GM19099 (cell line): Measurements from ENCODE around the gene EEFSEC.

Source experiments
- POLR2A ChIP-seq: IDR thresholded peaks from 3 replicates; pipeline ENCODE4 v1.6.1; 2011; ENCODE audit warnings: low read depth; ENCODE audit not compliant: insufficient read length; ENCODE audit errors: extremely low read depth

The EEFSEC gene

DNA sequence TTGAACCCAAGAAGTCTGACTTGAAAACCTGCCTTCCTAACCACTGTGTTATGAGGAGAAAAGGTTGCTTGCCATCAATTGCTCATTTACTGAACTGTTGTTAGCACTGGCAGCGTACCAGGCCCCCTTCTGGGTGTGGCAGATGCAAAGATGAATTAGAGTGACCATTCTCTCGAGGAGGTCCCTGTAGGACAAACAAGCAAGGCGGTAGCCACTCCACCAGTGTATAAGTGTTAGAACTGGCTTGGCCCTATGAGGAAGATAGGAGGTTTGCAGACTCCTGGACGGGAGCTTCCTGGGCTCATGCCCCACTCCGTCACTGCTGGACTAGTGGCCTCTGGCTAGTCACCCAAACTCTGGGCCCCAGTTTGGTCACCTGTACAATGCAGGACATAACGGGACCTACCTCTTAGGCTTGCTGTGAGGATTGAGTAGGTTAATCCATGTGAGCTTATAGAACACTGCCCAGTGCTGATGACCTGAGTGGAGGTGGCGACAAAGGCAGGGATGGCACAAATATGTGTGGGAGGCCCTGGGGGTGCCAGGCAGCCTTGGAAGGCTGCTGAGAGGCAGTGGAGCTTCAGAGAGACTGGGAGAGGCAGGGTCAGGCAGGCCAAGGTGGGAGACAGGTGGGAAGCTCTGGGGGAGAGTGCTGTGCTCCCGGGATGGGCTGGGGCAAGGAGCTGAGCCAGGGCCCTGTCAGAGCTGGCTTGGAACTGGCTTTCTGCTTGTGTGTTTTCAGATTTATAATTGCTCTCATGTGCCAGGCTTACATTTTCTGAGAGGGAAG, 167.5 kb downstream of the EEFSEC start:
- TF ChIP-seq POLR2A, result no peak

DNA sequence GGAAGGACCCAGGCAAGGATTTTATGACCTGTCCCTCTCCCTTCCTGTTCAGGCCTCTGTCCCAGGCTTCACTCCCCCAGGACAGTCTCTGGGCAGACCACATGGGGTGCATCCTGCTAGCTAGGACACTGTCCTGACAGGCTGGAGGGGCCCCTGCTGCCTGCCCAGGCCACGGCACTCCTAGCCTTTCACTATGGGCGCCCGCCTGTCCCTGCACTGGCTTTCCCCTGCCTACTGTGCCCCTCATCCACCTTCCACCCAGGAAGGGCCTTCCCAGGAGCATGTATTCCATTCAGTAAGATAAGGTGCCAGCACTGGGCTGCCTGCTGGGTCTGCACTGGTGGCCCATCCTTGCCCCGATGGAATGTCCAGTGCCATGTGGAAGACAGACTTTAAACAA, 168.1 kb downstream of the EEFSEC start:
- no peak for TF ChIP-seq POLR2A

DNA sequence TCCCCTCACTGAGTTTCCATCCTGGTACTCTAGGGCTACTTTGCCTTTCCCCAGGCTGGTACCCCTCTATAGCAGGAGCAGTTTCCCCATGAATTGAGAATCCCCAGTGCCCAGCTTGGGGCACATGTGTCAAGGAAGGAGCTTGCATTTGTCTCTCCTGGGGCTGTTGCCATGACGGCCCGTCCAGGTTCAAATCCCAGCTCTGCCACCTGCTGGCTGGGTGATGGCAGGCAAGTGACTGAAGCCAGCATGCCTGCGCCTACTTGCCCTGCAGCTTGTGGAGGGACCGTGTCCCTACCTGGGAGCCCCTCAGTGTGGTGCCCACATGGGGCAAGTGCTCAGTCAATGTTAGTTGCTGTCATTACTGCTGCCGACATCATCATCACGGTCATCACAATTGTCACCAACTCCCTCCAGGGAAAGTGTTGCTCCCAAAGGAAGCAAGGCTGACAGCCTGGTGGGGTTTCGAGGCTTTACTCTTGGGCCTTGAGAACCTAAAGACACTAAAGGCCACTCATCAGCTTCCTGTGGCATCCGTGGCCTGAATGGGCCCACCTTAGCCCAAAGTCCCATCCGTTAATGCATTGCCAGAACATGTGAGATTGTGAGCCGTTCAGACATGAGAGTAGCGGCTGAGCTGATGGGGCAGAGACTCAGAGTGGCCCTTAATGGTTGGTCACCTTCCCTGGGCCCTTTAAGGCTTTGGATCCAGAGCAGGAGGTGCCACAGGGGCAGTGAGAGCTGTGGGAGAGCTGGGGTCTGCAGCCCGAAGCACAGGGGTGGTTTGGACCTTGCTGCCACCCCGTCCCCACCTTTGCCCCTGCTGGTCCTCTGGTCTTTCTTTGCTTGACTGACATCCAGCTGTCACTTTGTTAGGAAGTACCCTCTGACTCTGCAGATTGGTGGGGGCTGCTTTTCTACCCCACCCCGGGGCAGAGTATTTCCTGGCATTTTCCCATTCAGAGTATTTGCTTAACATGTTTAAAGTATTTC, 169.0 kb downstream of the EEFSEC start:
- TF ChIP-seq POLR2A, result no peak

DNA sequence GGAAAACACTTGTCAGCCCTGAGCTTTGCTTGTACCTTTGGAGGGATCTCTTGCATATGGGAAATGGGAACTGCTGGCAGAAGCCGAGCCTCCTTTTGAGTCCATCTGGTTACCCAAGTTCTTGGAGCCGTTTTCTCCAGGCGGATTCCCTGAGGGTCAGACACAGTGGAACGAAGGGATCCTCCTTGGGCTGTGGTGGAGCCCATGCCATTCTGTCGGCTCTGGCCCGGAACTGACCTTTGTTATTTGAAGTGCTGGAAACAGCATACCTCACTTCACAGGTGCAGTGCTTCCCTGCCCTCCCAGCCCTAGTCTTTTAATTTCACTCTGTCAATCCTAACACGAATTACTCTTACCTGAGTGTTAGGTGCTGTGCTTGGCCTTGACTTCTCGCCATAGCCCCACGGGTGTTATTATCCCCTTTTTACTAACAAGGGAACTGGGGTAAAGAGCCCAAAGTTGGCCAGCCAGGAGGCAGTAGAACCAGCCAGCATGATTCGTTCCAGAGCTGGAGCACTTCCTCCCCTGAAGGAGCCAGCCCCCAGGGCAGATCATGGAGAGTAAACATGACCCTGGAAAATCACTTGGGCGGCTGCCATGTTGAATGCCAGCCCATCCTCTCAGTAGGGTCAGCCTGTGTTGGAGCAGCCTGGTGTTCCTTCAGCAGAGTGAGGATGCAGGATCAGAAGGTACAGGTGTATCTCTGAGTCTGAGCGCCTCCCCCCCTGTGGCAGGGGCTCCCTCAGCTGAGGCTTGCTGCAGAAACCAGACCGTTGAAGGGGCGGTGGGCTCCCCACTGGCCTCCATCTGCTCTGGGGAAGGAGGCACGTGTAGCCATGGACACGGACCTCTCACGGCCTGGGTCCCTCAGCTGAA, 170.2 kb downstream of the EEFSEC start:
- TF ChIP-seq POLR2A, result no peak

DNA sequence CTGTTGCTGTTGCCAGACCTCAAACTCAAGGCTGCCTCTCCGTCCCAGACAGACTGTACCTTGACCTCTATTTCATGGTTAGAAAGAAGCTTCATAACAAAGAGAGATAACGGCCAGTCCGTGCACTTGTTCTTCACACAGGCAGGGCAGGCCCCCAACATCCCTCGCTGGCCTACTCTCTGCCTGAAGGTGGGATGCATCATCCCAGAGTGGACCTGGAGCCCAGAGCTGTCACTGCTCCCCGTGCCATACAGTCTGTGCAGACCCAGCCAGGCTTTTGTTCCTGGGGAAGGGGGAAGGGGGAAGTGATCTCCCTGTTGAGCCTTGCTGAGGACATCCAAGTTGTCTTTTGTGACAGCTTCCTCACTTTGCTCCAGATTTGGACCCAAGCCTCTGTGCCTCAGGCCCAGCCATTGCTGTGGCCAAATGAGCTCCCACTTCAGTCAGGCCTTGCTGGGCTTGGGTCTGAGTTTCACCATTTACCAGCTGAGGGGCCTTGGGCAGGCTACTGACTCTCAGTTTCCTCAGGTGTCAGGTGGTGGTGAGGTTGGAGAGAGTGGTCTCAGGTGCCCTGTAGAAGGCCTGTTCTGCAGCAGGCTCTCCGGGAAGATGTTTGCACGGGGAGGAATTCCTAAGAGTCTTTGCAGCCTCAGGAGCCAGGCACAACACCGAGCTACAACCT, 171.8 kb downstream of the EEFSEC start:
- no peak for TF ChIP-seq POLR2A

DNA sequence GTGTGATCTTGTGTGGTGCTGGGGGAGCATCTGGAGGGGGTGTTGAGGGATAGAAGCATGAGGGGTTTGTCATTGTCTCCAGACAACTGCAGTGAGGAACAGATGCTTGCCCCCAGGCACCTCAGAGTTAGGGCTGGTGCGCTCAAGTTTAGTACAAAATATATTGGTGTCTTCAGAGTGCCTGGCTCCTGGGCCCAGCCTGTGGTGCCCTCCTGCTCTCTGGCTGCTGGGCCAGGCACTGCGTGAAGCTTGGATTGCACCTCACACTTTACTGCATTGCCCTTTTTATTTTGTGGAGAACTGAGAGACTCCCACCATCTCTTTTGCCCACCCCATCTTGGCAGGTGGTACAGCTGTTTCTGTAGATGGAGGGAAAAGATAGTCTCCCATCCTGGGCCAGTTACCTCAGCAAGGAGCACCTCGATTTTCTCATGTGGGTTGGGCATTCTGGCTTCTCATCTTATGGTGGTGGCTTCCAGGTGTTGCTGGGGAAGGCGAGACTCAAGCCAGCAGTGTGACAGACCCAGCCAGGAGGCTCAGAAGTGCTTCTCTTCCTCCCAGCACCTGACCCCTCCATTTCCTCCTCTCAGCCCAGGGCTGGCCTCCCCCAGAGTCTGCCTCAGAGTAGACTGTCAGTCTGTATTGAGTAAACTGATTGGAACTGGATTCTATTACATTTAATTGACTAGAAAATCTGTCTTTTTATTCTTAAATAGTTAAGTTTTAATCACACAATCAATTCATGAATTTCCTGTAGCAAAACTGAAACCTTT, 173.0 kb downstream of the EEFSEC start:
- no peak for TF ChIP-seq POLR2A

DNA sequence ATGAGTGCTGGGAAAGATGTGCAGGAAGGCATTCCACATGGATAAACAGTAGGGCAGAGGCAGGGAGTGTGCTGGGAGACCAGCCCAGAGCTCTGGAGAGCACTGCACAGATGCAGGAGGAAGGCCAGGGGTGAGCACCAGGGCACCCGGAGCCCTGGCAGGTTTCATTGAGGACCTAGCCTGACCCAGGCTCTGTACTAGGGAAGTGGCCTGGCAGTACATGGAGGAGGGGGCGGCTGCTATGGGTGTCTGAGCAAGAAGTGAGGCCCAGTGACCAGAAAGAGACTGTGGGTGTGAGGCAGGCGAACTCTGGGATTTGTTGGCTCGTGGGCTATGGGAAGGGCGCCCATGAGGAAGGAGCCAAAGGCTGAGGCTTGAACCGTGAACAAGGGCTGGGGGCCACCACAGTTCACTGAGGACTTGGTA, 174.3 kb downstream of the EEFSEC start:
- TF ChIP-seq POLR2A, result no peak

DNA sequence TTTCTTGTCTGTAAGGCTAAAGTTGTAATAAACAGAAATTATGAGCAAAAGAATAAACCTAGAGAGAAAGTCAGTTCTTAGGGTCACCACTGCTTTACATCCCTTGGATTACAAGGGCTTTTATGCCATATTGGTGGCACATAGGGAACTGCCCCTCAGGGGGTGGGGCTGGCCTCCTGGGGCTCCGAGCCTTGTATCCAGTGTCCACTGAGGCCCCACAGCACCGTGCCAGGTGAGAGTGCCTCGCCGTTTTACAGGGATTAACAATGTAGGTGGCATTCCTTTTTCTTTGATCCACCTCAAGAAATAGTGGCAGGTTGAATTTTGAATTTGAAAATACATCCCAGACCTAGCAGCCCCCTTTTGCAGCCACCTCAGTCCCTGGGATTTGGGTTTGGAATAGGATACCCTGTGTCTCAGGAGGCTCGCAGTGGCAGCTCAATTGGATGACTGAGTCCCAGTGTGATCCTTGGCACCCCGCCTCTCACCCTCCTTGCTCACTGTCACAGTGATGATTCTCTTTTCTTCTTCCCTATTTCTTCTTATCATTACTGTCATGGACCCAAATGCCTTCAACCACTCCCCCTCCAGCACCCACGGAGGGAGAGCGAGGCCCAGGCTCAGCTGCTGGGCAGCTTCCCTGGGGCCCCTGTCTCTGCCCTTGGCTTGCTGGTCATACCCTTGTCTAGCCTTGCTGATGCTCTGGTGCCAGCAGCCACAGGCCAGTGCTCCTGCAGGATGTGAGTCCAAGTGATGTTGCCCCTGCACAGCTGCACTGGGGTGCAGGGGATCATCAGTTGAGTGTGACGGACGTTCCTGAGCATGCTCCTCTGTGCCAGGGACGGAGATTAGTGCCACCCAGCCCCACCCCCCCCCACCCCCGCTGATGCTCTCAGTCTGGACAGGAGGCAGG, 175.5 kb downstream of the EEFSEC start:
- no peak for TF ChIP-seq POLR2A

DNA sequence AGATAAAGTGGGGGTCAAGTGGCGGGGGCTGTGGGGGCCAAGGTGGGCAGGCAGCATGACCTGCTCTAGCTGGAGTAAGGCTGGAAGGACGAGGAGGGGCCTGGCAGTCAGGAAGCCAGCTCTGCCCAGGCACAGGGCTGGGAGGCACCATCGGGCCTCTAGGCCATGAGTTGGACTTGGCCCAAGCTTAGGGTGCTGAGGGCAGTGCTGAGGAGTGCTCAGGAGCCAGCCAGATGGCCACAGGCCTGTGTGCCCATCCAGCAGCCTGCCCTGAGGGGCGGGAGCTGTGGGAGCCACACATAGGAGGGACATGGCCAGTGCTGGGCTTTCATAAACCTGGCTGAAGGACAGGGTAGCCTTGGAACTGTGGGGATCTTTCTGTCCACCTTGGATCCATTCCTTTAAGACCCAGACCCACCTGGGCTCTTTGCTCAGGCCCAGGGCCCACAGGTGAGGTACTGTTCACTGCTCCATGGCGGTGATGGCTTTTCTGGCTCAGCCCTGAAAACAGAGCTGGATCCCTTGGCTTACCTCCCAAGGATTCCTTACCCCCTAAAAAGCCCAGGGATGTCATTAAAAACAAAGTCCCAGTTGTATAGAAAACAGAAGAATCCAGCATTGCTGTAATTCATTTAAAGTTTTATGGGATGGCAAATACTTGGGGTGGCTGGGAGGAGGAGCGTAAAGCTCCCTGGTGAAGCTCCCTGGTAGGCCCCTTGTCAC, 176.4 kb downstream of the EEFSEC start:
- TF ChIP-seq POLR2A, result no peak

DNA sequence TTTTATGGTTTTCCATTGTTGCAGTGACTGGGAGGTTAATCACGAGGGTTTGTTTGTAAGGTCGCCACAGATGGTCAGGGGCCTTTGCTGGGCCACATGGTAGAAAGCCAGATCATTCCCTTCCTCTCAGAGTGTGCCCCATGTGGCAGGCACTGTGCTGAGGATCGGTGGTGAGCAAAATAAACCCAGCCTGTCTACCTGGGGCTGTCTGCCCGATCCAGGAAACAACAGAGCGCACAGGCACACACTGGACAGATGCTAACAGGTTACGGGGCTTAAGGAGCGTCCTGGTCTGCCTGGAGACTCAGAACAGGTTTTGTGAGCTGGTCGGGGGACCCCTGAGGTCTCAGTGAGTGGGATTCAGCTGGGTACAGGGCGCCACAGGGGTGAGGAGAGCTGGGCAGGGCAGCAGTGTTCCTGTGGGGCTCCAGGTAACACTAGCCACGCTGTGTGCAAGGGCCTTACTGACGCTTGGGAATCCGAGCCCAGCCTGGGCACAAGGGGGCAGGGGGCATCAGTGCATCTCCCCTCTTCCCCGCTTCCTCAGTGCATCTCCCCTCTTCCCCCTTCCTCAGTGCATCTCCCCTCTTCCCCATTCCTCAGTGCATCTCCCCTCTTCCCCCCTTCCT, 177.0 kb downstream of the EEFSEC start:
- TF ChIP-seq POLR2A, result no peak

DNA sequence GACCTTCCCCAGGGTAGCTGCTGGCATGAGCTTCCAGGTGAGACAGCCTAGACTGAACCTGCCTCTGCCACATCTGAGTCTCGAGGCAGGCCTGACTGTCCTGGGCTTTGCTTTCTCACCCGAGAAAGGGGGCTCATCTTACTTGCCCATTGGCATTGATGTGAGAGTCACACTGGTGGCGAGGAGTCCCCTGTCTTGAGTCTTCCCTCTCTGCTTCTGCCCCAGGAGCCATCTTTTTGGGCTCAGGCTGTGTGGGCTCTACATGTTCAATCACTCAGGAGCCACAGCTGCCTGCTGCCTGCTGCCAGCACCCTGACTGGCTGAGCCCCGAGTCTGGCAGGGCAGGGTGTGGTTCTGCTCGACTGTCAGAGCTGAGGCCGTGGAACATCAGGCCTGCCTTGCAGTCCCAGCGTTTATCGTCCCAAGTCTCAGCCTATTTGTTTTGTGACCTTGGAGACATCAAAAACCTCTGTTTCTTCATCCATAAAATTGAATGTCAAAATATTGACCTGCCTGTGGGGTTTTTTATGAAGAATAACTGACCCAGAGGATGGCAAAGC, 180.9 kb downstream of the EEFSEC start:
- TF ChIP-seq POLR2A, result no peak
